ENCODE data around the gene ATP9A. TPM values are rescaled to one million over a fixed set of nuclear protein-coding genes. Genes with fewer than 3 reads are reported as not detected.
"Not testable (repeated sequence)": the region's sequence is repeated elsewhere in the genome, so short reads cannot be mapped to it uniquely, and the experiment has no call there.

ATP9A gene
- total RNA-seq, 2 experiments from 2014 or later = 1.0 to 1.2 TPM

DNA sequence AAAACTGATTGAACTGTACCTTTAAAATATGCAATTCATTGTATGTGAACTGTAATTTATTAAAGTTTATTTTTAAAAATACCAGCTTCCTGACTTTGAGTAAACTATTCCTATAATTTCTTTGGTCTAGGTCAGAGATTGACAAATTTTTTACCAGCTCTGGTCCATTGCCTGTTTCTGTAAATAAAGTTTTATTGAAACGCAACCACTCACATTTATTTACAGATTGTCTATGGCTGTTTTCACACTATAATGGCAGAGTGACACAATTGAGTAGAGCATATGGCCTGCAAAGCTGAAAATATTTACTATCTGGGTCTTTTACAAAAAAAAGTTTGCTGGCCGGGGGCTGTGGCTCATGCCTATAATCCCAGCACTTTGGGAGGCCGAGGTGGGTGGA, 192.7 kb downstream of the ATP9A start:
- H3K36me3 Mint-ChIP-seq (ENCODE audit: low read depth) = no peaks in the 10 kb centered on the region
- ChIA-PET POLR2A (interaction anchor here (0.9 kb wide), 1 partner anchor 133 kb away, joined by 3 read pairs; no protein-coding TSS in a partner anchor), CTCF (interaction anchor here (0.7 kb wide), 1 partner anchor 718 kb away, joined by 3 read pairs; no protein-coding TSS in a partner anchor)
- no peaks in the 10 kb centered on the region for H3K9me3 Mint-ChIP-seq
- no peak for DNase-seq
- no peak overlapping the region for H3K4me3 Mint-ChIP-seq
- H3K4me1 Mint-ChIP-seq = no peaks in the 10 kb centered on the region
- peaks cover 3% of the 10 kb centered on the region for H3K27me3 Mint-ChIP-seq
- no peak overlapping the region for H3K27ac Mint-ChIP-seq

DNA sequence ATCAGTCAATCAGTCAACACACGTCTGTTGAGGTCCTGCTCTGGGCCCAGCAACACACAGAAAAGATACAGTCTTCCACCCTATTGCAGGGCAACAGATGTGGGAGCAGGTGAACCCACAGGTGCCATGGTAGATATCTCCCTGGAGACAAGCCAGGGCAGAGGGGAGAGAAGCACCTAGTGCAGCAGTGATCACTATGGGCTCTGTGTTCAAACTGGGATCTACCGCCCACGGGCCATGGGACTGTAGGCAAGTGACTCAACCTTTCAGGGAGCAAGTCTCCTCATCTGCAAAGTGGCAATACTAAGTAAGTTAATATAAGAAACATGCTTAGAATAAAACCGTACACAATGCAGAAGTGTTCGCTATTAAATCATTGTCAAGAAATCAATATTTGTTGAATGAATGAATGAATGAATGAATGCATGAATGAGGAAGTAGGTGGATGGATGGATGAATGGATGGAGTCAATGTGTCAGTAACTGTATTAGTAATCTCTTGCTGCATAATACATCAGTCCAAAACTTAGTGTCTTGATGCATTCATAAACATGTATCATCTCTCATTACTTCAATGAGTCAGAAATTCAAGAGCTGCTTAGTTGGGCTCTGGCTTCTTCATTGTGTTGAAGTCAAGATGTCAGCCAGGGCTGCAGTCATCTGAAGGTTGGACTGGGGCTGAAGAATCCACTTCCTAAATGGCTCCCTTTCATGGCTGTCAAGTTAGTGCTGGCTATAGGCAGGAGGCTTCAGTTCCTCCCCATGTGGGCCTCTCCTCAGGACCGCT, 193.7 kb downstream of the ATP9A start:
- no peak for DNase-seq
- ChIA-PET POLR2A (no interaction called here), CTCF (no interaction called here)
- Mint-ChIP-seq H3K4me1 (no peaks in the 10 kb centered on the region), H3K9me3 (peaks cover 2% of the 10 kb centered on the region), H3K36me3 (ENCODE audit: low read depth) (no peaks in the 10 kb centered on the region), H3K27ac (no peak overlapping the region), H3K27me3 (peaks cover 8% of the 10 kb centered on the region), H3K4me3 (no peak overlapping the region)

DNA sequence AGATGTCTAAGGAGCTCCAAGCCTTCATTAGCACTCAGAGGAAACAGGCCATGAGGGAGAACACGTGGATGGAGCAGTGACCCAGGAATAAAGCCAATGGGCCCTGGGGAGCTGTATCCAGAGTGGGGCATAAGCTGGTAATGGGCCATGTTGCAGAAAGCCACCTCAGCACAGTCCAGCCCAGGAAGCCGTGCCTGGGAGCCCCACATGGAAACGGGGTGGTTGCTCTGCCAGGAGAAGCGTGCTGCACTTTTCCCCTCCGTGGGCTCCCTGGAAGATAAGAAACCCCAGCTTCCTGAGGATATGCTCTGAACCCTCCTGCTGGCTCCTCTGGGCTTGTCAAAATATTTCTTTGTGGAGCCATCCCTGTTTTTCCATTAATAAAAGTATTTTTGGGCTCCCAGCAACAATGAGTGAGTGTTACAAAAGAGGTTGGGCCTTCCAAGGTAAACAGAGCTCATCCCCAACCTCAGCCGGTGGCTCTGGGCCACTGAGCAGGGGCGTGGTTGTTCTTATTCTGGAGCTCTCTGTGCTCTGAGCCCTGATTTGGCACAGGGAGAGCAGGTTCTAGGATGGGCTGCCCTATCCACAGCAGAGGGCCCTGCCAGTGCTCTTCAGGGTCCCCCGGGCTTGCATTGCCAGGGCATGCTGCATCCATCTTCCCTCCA, 194.5 kb downstream of the ATP9A start:
- H3K27ac Mint-ChIP-seq = no peak overlapping the region
- ChIA-PET CTCF (no interaction called here), POLR2A (no interaction called here)
- no peaks in the 10 kb centered on the region for H3K4me1 Mint-ChIP-seq
- no peaks in the 10 kb centered on the region for H3K36me3 Mint-ChIP-seq (ENCODE audit: low read depth)
- H3K9me3 Mint-ChIP-seq = peaks cover 2% of the 10 kb centered on the region
- H3K4me3 Mint-ChIP-seq = no peak overlapping the region
- peaks cover 12% of the 10 kb centered on the region for H3K27me3 Mint-ChIP-seq
- no peak for DNase-seq

DNA sequence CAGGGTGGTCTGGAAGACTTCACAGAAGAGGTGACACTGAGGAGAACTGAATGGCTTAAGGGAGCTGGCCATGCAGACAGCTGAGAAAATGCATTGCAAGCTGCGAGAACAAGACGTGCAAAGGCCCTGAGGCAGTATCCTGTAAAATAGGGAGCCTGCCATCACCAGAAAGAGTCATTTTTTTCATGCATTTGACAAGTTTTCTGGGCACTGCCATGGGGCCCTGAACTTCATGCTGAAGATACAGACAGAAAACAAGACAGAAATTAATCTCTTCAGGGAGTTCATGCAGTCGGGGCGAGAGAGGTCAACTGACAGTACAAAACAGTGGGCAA, 196.8 kb downstream of the ATP9A start:
- peaks cover 26% of the 10 kb centered on the region for H3K27me3 Mint-ChIP-seq
- ChIA-PET POLR2A (no interaction called here), CTCF (no interaction called here)
- H3K9me3 Mint-ChIP-seq = peaks cover 5% of the 10 kb centered on the region
- DNase-seq = no peak
- peaks cover 2% of the 10 kb centered on the region for H3K36me3 Mint-ChIP-seq (ENCODE audit: low read depth)
- H3K4me1 Mint-ChIP-seq = no peaks in the 10 kb centered on the region
- no peak overlapping the region for H3K27ac Mint-ChIP-seq
- H3K4me3 Mint-ChIP-seq = no peak overlapping the region

DNA sequence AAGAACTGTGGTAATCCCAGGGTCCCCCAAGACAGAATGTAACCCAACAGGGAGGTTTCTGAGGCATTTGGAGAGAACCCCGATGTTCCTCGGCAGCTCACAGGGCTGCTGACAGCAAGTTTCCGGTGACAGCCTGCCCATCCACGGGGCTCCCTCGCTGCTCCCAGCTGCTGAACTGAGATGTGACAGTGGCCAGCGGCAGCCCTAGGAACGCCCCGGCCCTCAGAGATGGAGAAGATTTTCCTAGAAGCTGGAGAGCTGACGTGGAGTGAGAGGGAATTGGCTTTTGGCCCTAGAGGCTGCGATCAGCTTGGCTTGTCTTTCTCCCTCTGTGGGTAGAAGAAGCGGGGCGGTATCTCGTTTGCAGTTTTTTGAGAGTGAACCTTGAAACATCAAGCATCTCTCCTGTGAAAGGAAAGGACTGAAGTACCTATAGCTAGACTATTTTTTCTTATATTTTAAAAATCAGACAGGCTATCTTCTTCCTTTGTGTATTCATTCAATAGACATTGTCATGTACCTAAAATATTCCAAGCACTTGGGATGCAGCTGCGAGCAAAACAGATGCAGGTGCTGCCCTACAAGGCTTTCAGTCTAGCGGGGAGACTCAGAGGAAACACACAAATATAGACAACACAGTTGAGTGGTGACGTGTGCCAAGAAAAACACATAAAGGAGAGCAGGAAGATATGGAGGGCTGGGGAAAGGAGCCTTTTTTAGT, 197.3 kb downstream of the ATP9A start:
- CTCF ChIA-PET = no interaction called here
- Mint-ChIP-seq H3K4me1 (no peaks in the 10 kb centered on the region), H3K36me3 (ENCODE audit: low read depth) (peaks cover 2% of the 10 kb centered on the region), H3K4me3 (no peak overlapping the region), H3K27me3 (peaks cover 32% of the 10 kb centered on the region), H3K27ac (no peak overlapping the region), H3K9me3 (peaks cover 5% of the 10 kb centered on the region)
- DNase-seq = no peak
- POLR2A ChIA-PET = no interaction called here

DNA sequence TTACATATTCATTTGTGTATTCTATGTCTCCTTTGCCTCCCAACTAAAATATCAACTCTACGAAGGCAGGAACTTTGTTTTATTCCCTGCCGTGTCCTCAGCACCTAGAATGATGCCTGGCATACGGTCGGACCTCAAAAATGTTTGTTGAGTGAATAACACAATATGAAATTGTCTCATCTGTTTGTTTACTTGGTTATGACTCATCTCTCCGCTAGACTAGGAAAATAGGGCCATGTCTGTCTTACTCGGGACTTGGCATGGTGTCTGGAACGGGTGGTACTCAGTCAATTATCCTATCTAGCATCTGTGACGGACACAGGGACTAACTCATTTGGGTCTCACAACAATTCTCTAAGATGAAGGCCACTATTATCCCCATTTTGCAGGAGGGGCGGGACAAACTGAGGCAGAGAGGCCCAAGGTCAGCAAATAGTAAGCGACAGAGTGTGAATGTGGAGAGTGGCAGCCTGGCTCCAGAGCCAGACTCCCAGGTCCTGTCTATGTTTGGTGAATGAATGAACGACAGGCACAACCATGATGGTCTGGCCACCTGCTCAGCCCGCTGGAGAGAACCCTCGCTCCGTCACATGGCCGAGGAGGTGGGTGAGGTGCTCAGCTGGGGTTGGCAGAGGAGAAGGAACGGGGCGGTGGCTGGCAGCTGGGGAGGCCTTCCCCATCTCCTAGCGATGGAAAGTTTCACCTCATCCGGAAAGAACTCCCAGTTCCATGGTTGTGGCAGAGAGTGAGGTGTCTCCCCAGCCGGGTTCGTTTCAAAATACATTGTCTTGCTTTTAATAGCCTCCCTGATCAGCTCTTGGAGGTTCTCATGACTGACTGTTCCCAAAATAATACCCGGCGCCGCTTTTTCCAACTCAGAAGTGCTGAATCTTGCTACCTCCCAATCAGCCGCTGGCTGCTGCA, 198.1 kb downstream of the ATP9A start:
- peaks cover 38% of the 10 kb centered on the region for H3K27me3 Mint-ChIP-seq
- H3K9me3 Mint-ChIP-seq = peaks cover 5% of the 10 kb centered on the region
- POLR2A ChIA-PET = no interaction called here
- no peak overlapping the region for H3K4me3 Mint-ChIP-seq
- CTCF ChIA-PET = no interaction called here
- no peak overlapping the region for H3K27ac Mint-ChIP-seq
- H3K36me3 Mint-ChIP-seq (ENCODE audit: low read depth) = peaks cover 2% of the 10 kb centered on the region
- no peak for DNase-seq
- no peaks in the 10 kb centered on the region for H3K4me1 Mint-ChIP-seq

DNA sequence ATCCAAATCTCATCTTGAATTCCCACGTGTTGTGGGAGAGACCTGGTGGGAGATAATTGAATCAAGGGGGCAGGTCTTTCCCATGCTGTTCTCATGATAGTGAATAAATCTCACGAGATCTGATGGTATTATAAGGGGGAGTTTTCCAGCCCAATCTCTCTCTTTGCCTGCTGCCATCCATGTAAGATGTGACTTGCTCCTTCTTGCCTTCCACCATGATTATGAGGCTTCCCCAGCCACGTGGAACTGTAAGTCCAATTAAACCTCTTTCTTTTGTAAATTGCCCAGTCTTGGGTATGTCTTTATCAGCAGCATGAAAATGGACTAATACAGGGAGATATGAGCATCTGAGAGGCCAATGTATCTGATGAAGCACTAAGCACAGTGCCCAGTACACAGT, 199.7 kb downstream of the ATP9A start:
- H3K9me3 Mint-ChIP-seq; H3K4me1 Mint-ChIP-seq; H3K36me3 Mint-ChIP-seq (ENCODE audit: low read depth); H3K27ac Mint-ChIP-seq; H3K4me3 Mint-ChIP-seq; POLR2A ChIA-PET; DNase-seq: not testable (repeated sequence)
- H3K27me3 Mint-ChIP-seq = peaks cover 49% of the 10 kb centered on the region
- CTCF ChIA-PET = interaction anchor here (1.0 kb wide), 1 partner anchor 26 kb away, joined by 3 read pairs; no protein-coding TSS in a partner anchor

DNA sequence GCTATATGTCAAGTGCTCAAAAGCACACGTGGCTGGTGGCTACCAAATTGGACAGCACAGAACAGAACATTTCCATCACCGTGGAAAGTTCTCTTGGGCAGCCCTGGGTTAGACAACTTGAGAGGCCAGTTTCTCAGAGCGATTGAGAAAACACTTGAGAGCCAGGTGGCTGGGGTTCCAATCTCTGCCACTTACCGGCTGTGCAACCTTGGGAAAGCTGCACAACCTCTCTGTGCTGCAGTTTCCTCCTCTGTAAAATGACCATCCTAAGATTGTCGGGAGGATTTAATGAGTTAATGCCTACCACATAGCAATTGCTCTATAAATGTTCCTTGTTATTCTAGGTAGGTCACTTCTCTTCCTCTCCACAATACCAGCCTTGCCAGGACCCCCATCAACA, 200.6 kb downstream of the ATP9A start:
- Mint-ChIP-seq H3K4me3 (no peak overlapping the region), H3K27ac (no peak overlapping the region), H3K36me3 (ENCODE audit: low read depth) (peaks cover 2% of the 10 kb centered on the region), H3K4me1 (peaks cover 10% of the 10 kb centered on the region), H3K9me3 (peaks cover 5% of the 10 kb centered on the region), H3K27me3 (peaks cover 58% of the 10 kb centered on the region)
- no peak for DNase-seq
- POLR2A ChIA-PET = no interaction called here
- CTCF ChIA-PET = interaction anchor here (1.0 kb wide), 1 partner anchor 60 kb away, joined by 3 read pairs; no protein-coding TSS in a partner anchor

DNA sequence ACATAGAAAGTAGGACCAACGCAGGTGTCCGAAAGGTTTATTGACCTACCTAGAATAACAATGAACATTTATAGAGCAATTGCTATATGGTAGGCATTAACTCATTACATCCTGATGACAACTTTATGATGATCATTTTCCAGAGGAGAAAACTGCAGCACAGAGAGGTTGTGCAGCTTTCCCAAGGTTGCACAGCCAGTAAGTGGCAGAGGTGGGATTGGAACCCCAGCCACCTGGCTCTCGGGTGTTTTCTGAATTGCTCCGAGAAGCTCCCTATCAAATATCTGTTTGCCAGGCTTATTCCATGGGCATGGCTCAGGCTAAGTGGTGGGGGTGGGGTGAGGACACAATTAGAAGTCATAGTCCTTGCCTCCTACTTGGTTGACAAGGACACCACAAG, 201.6 kb downstream of the ATP9A start:
- peaks cover 66% of the 10 kb centered on the region for H3K27me3 Mint-ChIP-seq
- POLR2A ChIA-PET = no interaction called here
- peaks cover 5% of the 10 kb centered on the region for H3K9me3 Mint-ChIP-seq
- peaks cover 14% of the 10 kb centered on the region for H3K4me1 Mint-ChIP-seq
- CTCF ChIA-PET = no interaction called here
- peaks cover 2% of the 10 kb centered on the region for H3K36me3 Mint-ChIP-seq (ENCODE audit: low read depth)
- H3K4me3 Mint-ChIP-seq = no peak overlapping the region
- DNase-seq = no peak
- no peak overlapping the region for H3K27ac Mint-ChIP-seq

DNA sequence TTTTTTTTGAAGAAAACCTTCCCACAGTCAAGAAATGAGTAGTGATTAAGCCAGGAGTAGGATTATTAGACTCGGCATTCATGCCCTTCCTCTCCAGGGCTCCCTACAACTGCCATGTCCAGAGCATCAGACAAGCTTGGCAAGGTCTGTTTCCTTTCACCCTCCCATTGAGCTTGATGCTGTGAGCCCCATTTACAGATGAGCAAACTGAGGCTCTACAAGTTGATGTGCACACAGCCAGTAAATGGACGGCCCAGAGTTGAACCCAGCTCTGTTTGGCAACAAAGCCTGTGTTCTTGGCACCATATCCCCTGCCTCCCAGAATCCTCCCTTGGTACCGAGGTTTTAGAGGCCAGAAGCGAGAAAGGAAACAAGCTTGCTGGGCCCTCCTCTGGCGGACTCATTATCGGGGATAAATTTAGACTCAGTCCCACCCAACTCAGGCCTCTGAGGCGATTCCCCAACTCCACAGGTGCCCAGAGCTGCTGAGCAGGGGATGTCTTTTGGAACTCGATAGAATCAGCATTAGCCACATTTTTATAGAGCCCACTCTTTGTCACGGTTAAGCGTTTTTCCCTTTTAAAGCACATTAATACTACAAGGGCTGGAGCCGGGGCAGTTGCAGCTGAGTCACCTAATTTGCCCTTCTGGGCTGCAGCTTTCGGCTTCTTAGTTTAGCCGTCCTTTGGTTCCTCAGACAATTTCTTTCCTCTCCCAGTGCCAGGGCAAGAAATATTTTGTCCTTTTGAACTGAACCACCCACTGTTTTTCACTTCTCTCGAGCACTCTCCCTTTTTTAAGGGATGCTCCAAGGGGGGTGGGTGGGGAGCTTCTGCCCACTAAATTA, 202.7 kb downstream of the ATP9A start:
- H3K4me3 Mint-ChIP-seq = no peak overlapping the region
- ChIA-PET POLR2A (no interaction called here), CTCF (interaction anchor here (0.7 to 1.1 kb wide), 2 partner anchors 29 to 65 kb away, joined by 3 to 4 read pairs; no protein-coding TSS in a partner anchor)
- H3K36me3 Mint-ChIP-seq (ENCODE audit: low read depth) = peaks cover 2% of the 10 kb centered on the region
- no peak for DNase-seq
- peaks cover 21% of the 10 kb centered on the region for H3K4me1 Mint-ChIP-seq
- peaks cover 73% of the 10 kb centered on the region for H3K27me3 Mint-ChIP-seq
- H3K9me3 Mint-ChIP-seq = peaks cover 5% of the 10 kb centered on the region
- H3K27ac Mint-ChIP-seq = no peak overlapping the region

DNA sequence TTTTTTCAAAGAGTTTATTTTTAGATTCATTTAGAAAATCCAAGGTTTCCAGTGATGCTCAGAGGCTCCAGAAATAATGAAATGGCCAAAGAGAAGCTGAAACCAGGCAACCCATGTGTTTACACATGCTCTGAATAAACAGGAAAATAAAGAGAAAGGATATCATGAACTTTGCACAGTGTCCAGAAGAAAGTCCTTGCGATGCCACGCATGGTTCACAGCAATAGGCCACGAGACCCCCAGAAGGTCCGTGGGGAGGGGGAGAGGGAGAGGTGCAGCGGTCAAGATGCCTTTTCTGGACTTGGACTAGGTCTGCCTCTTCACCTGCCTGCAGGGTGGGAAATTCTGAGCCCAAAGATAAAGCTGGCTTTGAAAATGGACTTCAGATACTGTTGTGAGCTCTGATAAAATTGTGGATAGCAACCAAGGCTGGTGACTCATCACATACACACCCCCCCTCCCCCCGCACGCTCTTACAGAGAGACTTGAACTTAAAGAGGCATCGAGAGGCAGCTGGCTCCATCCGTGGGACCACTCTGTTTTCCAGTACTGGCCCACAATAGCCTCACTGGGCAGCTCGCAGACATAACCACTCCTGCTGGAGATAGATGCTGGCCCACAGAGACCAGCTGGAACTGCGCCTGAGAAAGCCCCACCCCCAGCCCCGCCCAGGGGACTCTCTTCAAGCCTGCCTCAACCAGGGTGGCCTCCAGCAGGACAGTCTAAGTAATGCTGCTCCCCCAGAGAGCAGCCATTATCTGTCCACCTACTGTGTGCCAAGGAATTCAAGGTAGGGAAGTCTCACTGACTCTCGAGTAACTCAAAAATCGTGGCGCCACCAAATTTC, 204.5 kb downstream of the ATP9A start:
- Mint-ChIP-seq H3K27me3 (peaks cover 80% of the 10 kb centered on the region), H3K9me3 (peaks cover 2% of the 10 kb centered on the region)
- CTCF ChIA-PET = interaction anchor here (1.4 to 1.7 kb wide), 2 partner anchors 31 to 178 kb away, joined by 4 read pairs; no protein-coding TSS in a partner anchor

More for the DNA sequence above, 204.5 kb downstream of the ATP9A start:
- no peak overlapping the region for H3K4me3 Mint-ChIP-seq
- peaks cover 21% of the 10 kb centered on the region for H3K4me1 Mint-ChIP-seq
- no peak overlapping the region for H3K27ac Mint-ChIP-seq
- POLR2A ChIA-PET = interaction anchor here (1.3 kb wide), 1 partner anchor 22 kb away, joined by 5 read pairs; the partner anchor contains the start of gene NFATC2
- peaks cover 2% of the 10 kb centered on the region for H3K36me3 Mint-ChIP-seq (ENCODE audit: low read depth)
- DNase-seq = no peak
